ENCODE data around the gene GALNT10. TPM values are rescaled to one million over a fixed set of nuclear protein-coding genes. Genes with fewer than 3 reads are reported as not detected.

The GALNT10 gene
- total and polyA plus RNA-seq, 9 of the 15 experiments (the other 6 are each of a cell fraction or from before 2014, with no cell fraction given), result 4.6 to 37.1 (median 13.3) TPM

DNA sequence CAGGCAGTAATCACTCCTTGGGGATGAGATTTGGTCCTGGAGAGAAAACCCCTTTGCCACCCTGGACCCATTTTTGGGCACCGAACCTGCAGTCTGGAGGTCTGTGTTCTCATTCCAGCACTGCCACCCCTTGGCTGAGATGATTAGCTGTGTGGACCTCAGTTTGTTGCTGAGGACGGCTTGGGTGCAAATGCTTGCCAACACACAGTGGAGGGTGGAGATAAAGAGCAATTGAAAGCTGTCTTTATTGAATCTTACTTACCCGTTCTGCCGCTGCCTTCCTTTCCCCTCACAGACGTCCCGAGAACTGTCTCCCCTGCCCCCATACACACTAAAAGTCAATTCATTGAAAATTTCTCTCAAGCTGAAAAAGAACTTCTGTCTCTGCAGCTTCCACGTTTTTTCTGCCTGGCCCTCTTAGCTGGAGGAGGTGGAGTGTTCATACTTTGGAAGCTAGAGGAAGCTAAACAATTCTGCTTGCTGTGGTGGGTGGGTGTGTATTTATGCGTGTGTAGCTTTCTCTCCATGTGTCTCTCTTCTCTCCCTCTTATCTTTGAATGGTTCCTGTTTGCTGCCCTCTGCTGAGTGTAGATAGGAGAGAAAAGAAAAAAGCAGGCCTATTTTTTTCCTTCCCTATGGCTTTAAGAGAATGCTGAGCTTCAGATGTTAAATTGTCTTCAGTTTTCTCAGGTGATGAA is 6.6 kb downstream of the GALNT10 start (continued):
- TF ChIP-seq POLR3G (IDR thresholded peaks at IDR 0.05; ENCODE audit: extremely low read depth, insufficient read length, insufficient replicate concordance) (no peak), MTA2 (IDR thresholded peaks at IDR 0.05; ENCODE audit: low read depth) (peak; percentile 93), TEAD1 (CRISPR knock-in tag; IDR thresholded peaks at IDR 0.05) (no peak), POLR2AphosphoS5 (IDR thresholded peaks at IDR 0.05; ENCODE audit: control insufficient read depth, insufficient read depth, low read depth, low read length) (peak; percentile 90), ZNF830 (CRISPR knock-in tag; IDR thresholded peaks at IDR 0.05) (no peak), MYC (IDR thresholded peaks at IDR 0.05; ENCODE audit: low read depth, low read length) (peak; percentile 88), MYC (CRISPR knock-in tag; IDR thresholded peaks at IDR 0.05; ENCODE audit: borderline replicate concordance, low read depth) (no peak), SUPT5H (IDR thresholded peaks at IDR 0.05) (no peak), EZH2 (IDR thresholded peaks at IDR 0.05; ENCODE audit: borderline replicate concordance, low read depth, low read length) (no peak), EP400 (IDR thresholded peaks at IDR 0.05) (peak; percentile 88), SMC3 (conservative IDR thresholded peaks at IDR 0.05; ENCODE audit: insufficient read depth, low read depth, low read length) (peak; percentile 20; the same call in 1 of the 2 replicates), ZFP30 (CRISPR knock-in tag; IDR thresholded peaks at IDR 0.05; ENCODE audit: borderline replicate concordance) (no peak), MAZ (CRISPR knock-in tag; conservative IDR thresholded peaks at IDR 0.05 in 1 of 2, IDR thresholded peaks at IDR 0.05 in 1 of 2) (peak; percentile 29 to 31; a peak in 1 of 4 replicates), MAFG (tag; conservative IDR thresholded peaks at IDR 0.05) (0 out of 2 replicates have a peak, but pooled peaks have one; percentile 12), SPI1 (IDR thresholded peaks at IDR 0.05; ENCODE audit: borderline replicate concordance, low read depth, low read length) (no peak), GABPA (tag; conservative IDR thresholded peaks at IDR 0.05; ENCODE audit: low read depth) (0 out of 2 replicates have a peak, but pooled peaks have one; percentile 30), NCOR1 (IDR thresholded peaks at IDR 0.05) (peak; percentile 94)
- TF ChIP-seq, protein P1, sequence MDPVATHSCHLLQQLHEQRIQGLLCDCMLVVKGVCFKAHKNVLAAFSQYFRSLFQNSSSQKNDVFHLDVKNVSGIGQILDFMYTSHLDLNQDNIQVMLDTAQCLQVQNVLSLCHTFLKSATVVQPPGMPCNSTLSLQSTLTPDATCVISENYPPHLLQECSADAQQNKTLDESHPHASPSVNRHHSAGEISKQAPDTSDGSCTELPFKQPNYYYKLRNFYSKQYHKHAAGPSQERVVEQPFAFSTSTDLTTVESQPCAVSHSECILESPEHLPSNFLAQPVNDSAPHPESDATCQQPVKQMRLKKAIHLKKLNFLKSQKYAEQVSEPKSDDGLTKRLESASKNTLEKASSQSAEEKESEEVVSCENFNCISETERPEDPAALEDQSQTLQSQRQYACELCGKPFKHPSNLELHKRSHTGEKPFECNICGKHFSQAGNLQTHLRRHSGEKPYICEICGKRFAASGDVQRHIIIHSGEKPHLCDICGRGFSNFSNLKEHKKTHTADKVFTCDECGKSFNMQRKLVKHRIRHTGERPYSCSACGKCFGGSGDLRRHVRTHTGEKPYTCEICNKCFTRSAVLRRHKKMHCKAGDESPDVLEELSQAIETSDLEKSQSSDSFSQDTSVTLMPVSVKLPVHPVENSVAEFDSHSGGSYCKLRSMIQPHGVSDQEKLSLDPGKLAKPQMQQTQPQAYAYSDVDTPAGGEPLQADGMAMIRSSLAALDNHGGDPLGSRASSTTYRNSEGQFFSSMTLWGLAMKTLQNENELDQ (CRISPR knock-in tag; IDR thresholded peaks at IDR 0.05; ENCODE audit: borderline replicate concordance), result no peak
- TF ChIP-seq, protein P2, sequence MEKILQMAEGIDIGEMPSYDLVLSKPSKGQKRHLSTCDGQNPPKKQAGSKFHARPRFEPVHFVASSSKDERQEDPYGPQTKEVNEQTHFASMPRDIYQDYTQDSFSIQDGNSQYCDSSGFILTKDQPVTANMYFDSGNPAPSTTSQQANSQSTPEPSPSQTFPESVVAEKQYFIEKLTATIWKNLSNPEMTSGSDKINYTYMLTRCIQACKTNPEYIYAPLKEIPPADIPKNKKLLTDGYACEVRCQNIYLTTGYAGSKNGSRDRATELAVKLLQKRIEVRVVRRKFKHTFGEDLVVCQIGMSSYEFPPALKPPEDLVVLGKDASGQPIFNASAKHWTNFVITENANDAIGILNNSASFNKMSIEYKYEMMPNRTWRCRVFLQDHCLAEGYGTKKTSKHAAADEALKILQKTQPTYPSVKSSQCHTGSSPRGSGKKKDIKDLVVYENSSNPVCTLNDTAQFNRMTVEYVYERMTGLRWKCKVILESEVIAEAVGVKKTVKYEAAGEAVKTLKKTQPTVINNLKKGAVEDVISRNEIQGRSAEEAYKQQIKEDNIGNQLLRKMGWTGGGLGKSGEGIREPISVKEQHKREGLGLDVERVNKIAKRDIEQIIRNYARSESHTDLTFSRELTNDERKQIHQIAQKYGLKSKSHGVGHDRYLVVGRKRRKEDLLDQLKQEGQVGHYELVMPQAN (IDR thresholded peaks at IDR 0.05; ENCODE audit: borderline replicate concordance), result peak; percentile 93
- TF ChIP-seq, protein P3, sequence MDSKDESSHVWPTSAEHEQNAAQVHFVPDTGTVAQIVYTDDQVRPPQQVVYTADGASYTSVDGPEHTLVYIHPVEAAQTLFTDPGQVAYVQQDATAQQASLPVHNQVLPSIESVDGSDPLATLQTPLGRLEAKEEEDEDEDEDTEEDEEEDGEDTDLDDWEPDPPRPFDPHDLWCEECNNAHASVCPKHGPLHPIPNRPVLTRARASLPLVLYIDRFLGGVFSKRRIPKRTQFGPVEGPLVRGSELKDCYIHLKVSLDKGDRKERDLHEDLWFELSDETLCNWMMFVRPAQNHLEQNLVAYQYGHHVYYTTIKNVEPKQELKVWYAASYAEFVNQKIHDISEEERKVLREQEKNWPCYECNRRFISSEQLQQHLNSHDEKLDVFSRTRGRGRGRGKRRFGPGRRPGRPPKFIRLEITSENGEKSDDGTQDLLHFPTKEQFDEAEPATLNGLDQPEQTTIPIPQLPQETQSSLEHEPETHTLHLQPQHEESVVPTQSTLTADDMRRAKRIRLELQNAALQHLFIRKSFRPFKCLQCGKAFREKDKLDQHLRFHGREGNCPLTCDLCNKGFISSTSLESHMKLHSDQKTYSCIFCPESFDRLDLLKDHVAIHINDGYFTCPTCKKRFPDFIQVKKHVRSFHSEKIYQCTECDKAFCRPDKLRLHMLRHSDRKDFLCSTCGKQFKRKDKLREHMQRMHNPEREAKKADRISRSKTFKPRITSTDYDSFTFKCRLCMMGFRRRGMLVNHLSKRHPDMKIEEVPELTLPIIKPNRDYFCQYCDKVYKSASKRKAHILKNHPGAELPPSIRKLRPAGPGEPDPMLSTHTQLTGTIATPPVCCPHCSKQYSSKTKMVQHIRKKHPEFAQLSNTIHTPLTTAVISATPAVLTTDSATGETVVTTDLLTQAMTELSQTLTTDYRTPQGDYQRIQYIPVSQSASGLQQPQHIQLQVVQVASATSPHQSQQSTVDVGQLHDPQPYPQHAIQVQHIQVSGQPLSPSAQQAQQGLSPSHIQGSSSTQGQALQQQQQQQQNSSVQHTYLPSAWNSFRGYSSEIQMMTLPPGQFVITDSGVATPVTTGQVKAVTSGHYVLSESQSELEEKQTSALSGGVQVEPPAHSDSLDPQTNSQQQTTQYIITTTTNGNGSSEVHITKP (IDR thresholded peaks at IDR 0.05; ENCODE audit: partially characterized antibody), result peak; percentile 69

Measured in K562 (cell line).